Measurements from ENCODE around the gene MAP3K12.

The MAP3K12 gene

DNA sequence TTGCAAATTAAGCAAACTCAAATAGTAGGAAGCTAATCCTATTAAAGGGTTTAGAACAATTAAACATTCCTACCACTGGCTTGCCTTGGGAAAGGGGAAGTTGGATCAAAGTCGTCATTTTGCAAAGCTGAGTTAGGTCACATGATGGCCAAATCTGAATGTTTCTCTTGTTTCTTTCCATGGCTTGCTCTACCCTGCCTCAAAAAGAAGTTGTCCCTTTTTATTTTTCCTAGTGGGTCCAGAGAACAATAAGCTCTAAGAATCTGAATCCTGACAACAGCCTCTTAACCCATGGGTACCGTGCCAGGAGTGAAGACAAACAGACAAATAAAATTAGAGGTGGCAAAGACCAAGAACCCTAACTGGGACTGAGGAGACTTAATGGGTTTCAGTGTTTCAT, 34.2 kb upstream of the MAP3K12 start:
- in situ Hi-C loops (cut with HindIII; ENCODE audit: low sequenced_read_pairs): no loop called here
- no peak for DNase-seq (ENCODE audit: low read depth, low spot score)
- no peak overlapping the region for H3K4me3 ChIP-seq (ENCODE audit: low read depth, low read length)
- TF ChIP-seq, protein P1, sequence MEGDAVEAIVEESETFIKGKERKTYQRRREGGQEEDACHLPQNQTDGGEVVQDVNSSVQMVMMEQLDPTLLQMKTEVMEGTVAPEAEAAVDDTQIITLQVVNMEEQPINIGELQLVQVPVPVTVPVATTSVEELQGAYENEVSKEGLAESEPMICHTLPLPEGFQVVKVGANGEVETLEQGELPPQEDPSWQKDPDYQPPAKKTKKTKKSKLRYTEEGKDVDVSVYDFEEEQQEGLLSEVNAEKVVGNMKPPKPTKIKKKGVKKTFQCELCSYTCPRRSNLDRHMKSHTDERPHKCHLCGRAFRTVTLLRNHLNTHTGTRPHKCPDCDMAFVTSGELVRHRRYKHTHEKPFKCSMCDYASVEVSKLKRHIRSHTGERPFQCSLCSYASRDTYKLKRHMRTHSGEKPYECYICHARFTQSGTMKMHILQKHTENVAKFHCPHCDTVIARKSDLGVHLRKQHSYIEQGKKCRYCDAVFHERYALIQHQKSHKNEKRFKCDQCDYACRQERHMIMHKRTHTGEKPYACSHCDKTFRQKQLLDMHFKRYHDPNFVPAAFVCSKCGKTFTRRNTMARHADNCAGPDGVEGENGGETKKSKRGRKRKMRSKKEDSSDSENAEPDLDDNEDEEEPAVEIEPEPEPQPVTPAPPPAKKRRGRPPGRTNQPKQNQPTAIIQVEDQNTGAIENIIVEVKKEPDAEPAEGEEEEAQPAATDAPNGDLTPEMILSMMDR (IDR thresholded peaks at IDR 0.05; ENCODE audit: low read depth, low read length): no peak

DNA sequence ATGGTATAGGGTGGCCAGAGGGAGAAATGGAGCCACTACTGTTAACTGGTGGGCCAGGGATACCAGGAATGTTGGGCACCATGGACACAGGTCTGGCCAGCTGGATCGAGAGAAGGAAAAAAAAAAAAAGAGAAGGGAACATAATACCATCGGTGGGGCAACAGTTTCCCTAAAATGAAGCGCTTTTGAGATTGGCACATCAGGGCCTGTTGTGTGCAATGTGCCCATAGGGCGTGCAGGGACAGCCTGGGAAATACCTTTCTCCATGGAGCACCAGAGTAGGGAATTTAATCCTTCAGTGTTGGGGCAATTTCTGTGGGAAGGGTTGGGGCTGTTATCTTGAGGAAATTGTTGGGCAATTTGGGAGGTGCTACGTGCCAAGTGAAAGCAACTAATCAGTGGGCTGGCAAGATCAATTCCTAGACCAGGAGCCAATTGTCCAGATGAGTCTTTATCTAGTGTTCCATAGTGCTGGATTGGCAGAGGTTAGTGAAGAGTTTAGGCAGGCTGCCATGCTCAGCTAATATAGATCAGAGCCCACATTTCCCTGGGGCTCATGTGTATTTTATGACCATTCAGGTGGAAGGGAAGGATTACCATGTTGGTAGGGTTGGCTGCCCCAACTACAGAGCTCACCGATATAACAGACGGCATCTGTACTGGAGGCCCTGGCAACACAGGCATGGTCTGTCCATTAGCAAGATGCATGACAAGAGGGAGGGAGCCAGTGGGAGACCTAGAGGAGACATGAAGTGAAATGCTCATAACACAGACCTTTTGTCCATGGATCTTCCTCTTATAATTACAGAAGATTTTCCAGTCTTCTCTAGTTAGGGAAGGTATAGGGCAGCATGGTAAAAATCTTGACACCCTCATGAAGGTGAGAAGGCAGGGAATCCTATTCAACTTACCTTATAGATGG, 33.5 kb upstream of the MAP3K12 start:
- H3K4me3 ChIP-seq (ENCODE audit: low read depth, low read length): no peak overlapping the region
- DNase-seq (ENCODE audit: low read depth, low spot score): no peak
- in situ Hi-C loops (cut with HindIII; ENCODE audit: low sequenced_read_pairs): no loop called here
- TF ChIP-seq, protein P1 (IDR thresholded peaks at IDR 0.05; ENCODE audit: low read depth, low read length): no peak

DNA sequence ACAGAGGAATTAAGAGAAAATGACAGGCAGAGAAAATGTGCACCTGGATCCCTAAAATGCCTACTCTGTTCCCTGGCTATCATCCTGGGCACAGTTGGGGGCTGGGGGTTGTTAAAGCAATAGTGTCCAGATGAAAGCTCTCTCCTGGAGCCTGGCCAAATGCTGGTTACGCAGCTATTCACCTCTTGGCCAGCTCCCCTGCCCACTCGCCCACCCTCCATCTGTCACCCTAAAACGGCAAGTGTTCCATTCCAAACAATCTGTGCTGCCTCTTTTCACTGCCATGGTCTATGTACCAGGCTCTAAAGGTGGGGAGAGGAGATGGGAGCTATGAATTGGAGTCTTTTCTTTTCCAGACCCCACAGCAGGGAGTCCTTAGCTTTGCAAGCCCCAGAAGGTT, 32.8 kb upstream of the MAP3K12 start:
- H3K4me3 ChIP-seq (ENCODE audit: low read depth, low read length): no peak overlapping the region
- no peak for DNase-seq (ENCODE audit: low read depth, low spot score)
- in situ Hi-C loops (cut with HindIII; ENCODE audit: low sequenced_read_pairs): no loop called here
- TF ChIP-seq, protein P1 (IDR thresholded peaks at IDR 0.05; ENCODE audit: low read depth, low read length): no peak

DNA sequence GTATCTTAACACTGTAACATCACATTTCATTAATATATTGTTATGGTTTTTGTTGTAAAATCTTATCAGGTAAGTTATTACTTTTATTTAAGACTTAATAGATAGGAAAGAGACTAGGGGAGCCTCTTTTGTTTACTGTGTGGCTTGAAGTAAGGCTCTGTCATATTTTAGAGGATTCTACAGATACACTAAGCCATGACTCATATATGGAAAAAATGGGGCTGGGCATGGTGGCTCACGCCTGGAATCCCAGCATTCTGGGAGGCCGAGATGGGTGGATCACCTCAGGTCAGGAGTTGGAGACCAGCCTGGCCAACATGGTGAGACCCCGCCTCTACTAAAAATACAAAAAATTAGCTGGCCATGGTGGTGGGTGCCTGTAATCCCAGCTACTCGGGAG, 31.7 kb upstream of the MAP3K12 start:
- TF ChIP-seq, protein P1 (IDR thresholded peaks at IDR 0.05; ENCODE audit: low read depth, low read length): no peak
- peak; percentile 38 for DNase-seq (ENCODE audit: low read depth, low spot score)
- H3K4me3 ChIP-seq (ENCODE audit: low read depth, low read length): no peak overlapping the region
- in situ Hi-C loops (cut with HindIII; ENCODE audit: low sequenced_read_pairs): no loop called here

DNA sequence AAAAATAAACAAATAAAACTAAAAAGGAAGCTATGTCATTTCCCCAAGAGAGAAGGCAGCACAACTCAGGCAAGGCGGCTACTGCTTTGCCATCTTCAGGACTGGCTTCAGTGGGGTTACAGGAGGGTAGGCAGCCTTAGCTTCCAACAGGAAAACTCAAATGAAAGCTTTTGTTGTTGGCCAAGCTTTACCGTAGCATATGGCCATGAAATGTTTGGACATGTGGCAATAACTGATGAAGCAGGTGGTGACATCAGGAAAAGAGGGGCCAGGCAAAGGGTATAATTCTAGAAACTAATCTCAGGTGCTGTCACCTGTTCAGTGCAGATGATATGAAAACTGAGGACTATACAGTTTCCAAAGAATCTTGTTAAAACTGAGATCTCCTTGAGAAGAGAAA, 30.8 kb upstream of the MAP3K12 start:
- no peak for DNase-seq (ENCODE audit: low read depth, low spot score)
- TF ChIP-seq, protein P1 (IDR thresholded peaks at IDR 0.05; ENCODE audit: low read depth, low read length): no peak
- no peak overlapping the region for H3K4me3 ChIP-seq (ENCODE audit: low read depth, low read length)
- in situ Hi-C loops (cut with HindIII; ENCODE audit: low sequenced_read_pairs): no loop called here

DNA sequence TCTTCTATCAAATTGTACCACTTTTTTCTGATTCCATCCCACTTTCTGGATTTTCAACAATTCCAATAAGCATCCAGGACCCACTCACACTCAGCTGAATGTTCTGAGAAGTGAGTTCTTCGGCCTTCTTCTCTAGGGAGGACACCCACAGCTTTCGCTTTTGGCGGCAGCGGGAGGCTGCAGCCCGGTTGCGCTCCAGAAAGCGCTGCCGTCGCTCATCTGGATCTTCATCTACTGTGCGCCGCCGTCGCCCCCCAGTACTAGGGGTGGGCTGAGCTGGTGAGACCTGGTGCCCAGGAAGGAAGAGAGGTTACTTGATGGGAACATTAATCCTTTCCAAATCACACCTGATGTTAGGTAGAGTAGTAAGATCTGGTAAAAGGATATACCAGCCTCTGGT, 25.2 kb upstream of the MAP3K12 start:
- in situ Hi-C loops (cut with HindIII; ENCODE audit: low sequenced_read_pairs): no loop called here

More for the DNA sequence above, 25.2 kb upstream of the MAP3K12 start:
- DNase-seq (ENCODE audit: low read depth, low spot score): no peak
- TF ChIP-seq, protein P1 (IDR thresholded peaks at IDR 0.05; ENCODE audit: low read depth, low read length): no peak
- no peak overlapping the region for H3K4me3 ChIP-seq (ENCODE audit: low read depth, low read length)
